Left lung (tissue), 10 donors: ENCODE measurements around the gene ADCY10. TPM values are rescaled to one million over a fixed set of nuclear protein-coding genes. Genes with fewer than 3 reads are reported as not detected.
A peak's percentile ranks its signal among the peaks of the same experiment; 100 is the strongest.

ENCODE experiments used
- ATAC-seq: fragments of 200-7000 bp; cut with Tn5 transposase; one replicate; pipeline ENCODE4 v1.9.1; 2020; ENCODE audit warnings: moderate library complexity
- DNase-seq, 4 donors: peaks; one replicate each; pipeline ENCODE4 v3.0.0-alpha.2; 2013 to 2020
- H3K27ac ChIP-seq, 2 donors: fragments of 200-600 bp; sonication (generic) in 1 of 2; one replicate each; pipeline versions ENCODE4 v1.5.0 to v1.8.0; 2020 to 2021
- H3K27me3 ChIP-seq, 2 donors: fragments of 200-600 bp; sonication (generic) in 1 of 2; one replicate each; pipeline versions ENCODE4 v1.5.0 to v1.8.0; 2020 to 2021
- H3K36me3 ChIP-seq, 2 donors: fragments of 200-600 bp; sonication (generic) in 1 of 2; one replicate each; pipeline versions ENCODE4 v1.5.0 to v1.8.0; 2020 to 2021
- H3K4me1 ChIP-seq, 2 donors: fragments of 200-600 bp; one replicate each; pipeline ENCODE4 v1.8.0; 2021
- H3K4me3 ChIP-seq, 2 donors: fragments of 200-600 bp; sonication (generic) in 1 of 2; one replicate each; pipeline versions ENCODE4 v1.5.0 to v1.8.0; 2020 to 2021; ENCODE audit warnings: mild to moderate bottlenecking in 1 of 2
- H3K9me3 ChIP-seq, 2 donors: fragments of 200-600 bp; sonication (generic) in 1 of 2; one replicate each; pipeline versions ENCODE4 v1.5.0 to v1.8.0; 2020 to 2021
- intact Hi-C, 2 donors: fragments of 100-400 bp; cut with DNase I; formaldehyde crosslinking; loops; one replicate each; pipeline versions ENCODE4 v1.11.2 to v1.14.2; 2022
- polyA plus RNA-seq, 6 donors: library from polyadenylated mRNA; unstranded; fragments of 120-200 nt; gene quantifications; one replicate each; pipeline ENCODE4 v1.2.1, GENCODE V29; 2013; ENCODE audit not compliant: insufficient read length in 6 of 6
- total RNA-seq, 2 donors: library from RNA; stranded (reverse); fragmentation: NEBNext Ultra II Directional; extraction: Animal tissue kit (Norgen Biotek cat#: 25700); gene quantifications; one replicate each; pipeline ENCODE4 v1.2.1, GENCODE V29; 2021
- TF ChIP-seq, protein P1 (sequence below), 2 donors: fragments of 200-600 bp; sonication (generic) in 1 of 2; IDR thresholded peaks; one replicate each; pipeline versions ENCODE4 v1.5.0 to v1.8.0; 2021; ENCODE audit warnings: antibody characterized with exemption in 2 of 2
- donor health status: DM: no; HTN: yes; CAD: no.
- donor health status: DM: no; HTN: no; CAD: no.

ADCY10 gene
- total and polyA plus RNA-seq, 8 donors: 0.11 to 0.37 (median 0.21) TPM; not detected in 1

- peaks cover 0 to 49% of the 10 kb centered on the region in 2 donors for H3K4me1 ChIP-seq
- peak within 1 kb of the TSS; percentile 98 for H3K27ac ChIP-seq
- ATAC-seq (peak; percentile 51), DNase-seq (peak; percentile 73 to 89 (median 81))
- intact Hi-C loops: no loop called here
- H3K9me3 ChIP-seq: no peaks in the 10 kb centered on the region
- no peaks in the 10 kb centered on the region for H3K36me3 ChIP-seq
- H3K4me3 ChIP-seq: peak within 1 kb of the TSS; percentile 71 to 90
- TF ChIP-seq, protein P1, sequence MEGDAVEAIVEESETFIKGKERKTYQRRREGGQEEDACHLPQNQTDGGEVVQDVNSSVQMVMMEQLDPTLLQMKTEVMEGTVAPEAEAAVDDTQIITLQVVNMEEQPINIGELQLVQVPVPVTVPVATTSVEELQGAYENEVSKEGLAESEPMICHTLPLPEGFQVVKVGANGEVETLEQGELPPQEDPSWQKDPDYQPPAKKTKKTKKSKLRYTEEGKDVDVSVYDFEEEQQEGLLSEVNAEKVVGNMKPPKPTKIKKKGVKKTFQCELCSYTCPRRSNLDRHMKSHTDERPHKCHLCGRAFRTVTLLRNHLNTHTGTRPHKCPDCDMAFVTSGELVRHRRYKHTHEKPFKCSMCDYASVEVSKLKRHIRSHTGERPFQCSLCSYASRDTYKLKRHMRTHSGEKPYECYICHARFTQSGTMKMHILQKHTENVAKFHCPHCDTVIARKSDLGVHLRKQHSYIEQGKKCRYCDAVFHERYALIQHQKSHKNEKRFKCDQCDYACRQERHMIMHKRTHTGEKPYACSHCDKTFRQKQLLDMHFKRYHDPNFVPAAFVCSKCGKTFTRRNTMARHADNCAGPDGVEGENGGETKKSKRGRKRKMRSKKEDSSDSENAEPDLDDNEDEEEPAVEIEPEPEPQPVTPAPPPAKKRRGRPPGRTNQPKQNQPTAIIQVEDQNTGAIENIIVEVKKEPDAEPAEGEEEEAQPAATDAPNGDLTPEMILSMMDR (IDR thresholded peaks at IDR 0.05): no peak
- no peaks in the 10 kb centered on the region for H3K27me3 ChIP-seq
These were observed 23.2 kb upstream of the ADCY10 start, which contains the start of gene MPC2 for GRCh38 chr1:167936930-167937708. TSS of gene MPC2 (minus strand) at chr1:167937072. CDS start at chr1:167935841, 1,231 bp downstream.

- H3K36me3 ChIP-seq: no peaks in the 10 kb centered on the region
- H3K27me3 ChIP-seq: no peaks in the 10 kb centered on the region
- ATAC-seq (peak; percentile 92), DNase-seq (peak; percentile 98 to 100 (median 99))
- H3K27ac ChIP-seq: peak within 1 kb of the TSS; percentile 98
- no peaks in the 10 kb centered on the region for H3K9me3 ChIP-seq
- intact Hi-C loops: no loop called here
- H3K4me3 ChIP-seq: peak within 1 kb of the TSS; percentile 71 to 90
- TF ChIP-seq, protein P1 (IDR thresholded peaks at IDR 0.05): no peak
- H3K4me1 ChIP-seq: peaks cover 0 to 49% of the 10 kb centered on the region in 2 donors
These were observed 22.4 kb upstream of the ADCY10 start, which contains the start of gene DCAF6 for GRCh38 chr1:167936068-167936929. TSS of gene DCAF6 (plus strand) at chr1:167936683. CDS start at chr1:167936912, 229 bp downstream.

DNA sequence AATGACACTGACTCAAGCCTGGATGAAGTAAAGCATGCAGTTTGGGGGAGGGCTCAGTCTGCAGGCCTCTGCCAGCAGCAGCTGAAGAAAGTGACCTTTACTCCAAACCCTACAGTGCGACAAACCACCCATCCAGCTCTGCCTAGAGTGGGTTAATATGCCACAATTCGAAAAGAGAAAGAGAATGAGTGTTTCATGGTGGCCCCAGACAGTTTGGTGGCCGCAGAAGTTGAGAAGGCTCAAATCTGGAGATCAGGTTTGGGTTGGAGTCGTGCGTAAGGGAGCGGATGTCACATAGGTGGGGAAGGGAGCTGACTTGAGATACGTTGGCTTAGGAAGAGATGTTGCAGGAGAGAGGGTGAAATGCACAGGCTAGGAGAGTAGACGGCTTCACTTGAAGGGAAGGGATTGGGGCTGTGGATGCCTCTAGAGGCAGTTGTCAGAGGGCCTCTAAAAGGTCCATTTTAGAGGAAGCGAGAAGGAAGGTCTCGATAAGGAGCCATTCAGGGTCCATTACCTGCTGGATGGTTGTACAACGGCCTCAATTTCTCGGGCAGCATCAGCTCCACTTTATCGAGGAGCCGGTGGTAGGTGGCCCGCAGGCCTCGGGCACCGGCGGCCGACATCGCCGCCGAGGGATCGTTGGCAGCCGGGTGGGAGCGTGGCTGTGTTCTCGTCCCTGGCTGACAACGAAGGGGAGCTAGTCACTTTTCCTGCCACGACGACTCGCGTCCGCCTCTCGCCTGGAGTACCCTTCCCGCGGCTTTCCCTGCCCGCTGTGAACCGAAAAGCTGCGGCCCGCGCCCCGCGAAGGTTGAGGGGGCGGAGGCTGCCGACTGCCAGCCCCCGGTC is 21.5 kb upstream of the ADCY10 start:
- Histone ChIP-seq H3K4me1 (peaks cover 0 to 49% of the 10 kb centered on the region in 2 donors), H3K36me3 (no peaks in the 10 kb centered on the region), H3K9me3 (no peaks in the 10 kb centered on the region), H3K27ac (peak overlapping the region; percentile 98), H3K4me3 (peak overlapping the region; percentile 71 to 90), H3K27me3 (no peaks in the 10 kb centered on the region)
- peak; percentile 6 for ATAC-seq
- TF ChIP-seq, protein P1 (IDR thresholded peaks at IDR 0.05): no peak
- intact Hi-C loops: no loop called here
- DNase-seq: peak in 3 of 4 donors; percentile 38 to 41 (median 39)

DNA sequence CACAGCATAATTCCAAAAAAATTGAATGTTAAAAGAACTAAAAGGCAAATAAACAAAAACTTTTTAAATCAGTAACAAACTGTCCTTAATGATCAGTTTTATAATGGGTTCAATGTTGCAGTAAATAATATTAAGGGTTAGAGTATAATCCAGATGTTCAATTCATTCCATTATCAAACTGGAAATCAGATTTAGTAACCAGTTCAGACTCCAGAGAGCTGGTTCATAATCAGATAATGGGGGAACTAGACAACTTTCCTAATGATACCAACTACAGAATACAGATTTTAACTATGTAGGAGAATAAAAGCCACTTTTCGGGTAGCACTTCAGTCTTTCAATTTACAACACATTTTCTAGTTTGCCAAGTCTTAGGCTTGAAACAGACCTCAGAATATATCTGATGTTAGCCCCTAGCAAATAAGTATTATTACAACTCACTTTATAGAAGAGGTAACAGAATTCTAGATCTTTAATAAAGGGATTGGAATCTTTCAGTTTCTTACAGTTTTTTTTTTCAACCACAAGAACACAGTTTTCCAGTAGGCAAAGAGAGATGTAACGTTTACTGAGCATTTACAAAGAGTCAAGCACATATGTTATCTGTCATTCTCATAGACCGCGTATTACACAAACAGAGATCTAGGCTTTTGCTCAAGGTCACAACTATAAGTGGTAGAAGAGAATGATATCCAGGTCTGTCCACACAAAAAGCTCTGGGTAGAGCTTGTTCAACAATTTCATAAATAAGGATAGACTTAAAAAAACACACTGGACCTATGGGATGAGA is 20.7 kb upstream of the ADCY10 start:
- Histone ChIP-seq H3K9me3 (no peaks in the 10 kb centered on the region), H3K4me3 (peak overlapping the region; percentile 71 to 90), H3K27ac (peak overlapping the region; percentile 98), H3K27me3 (no peaks in the 10 kb centered on the region), H3K4me1 (peaks cover 0 to 47% of the 10 kb centered on the region in 2 donors), H3K36me3 (no peaks in the 10 kb centered on the region)
- ATAC-seq: no peak
- DNase-seq: peak in 1 of 4 donors; percentile 43
- intact Hi-C loops: no loop called here
- TF ChIP-seq, protein P1 (IDR thresholded peaks at IDR 0.05): no peak
